GM13977 (cell line): Measurements from ENCODE around the gene PDLIM5.
"Not testable (repeated sequence)": the region's sequence is repeated elsewhere in the genome, so short reads cannot be mapped to it uniquely, and the experiment has no call there.

Source experiments
- DNase-seq: peaks from one replicate; pipeline ENCODE4 v3.0.0; 2012; ENCODE audit warnings: low spot score
- CTCF ChIP-seq: IDR thresholded peaks from 2 replicates; pipeline ENCODE4 v1.5.1; 2012; ENCODE audit warnings: mild to moderate bottlenecking, control low read depth; ENCODE audit not compliant: insufficient read depth; ENCODE audit errors: extremely low read depth, missing control alignments
- in situ Hi-C: fragments of 300-500 bp; cut with MboI; formaldehyde crosslinking; loops from one replicate; pipeline ENCODE4 v1.12.0; 2022; ENCODE audit warnings: low sequenced_read_pairs, low pct_unique_long_range_greater_than_20kb, mixed read lengths, inconsistent platforms; ENCODE audit not compliant: unreplicated experiment

The PDLIM5 gene

GRCh38 chr4:94451695-94452475 is at the start of gene PDLIM5:
PDLIM5 (plus strand) TSS chr4:94451942; CDS start chr4:94455289, 3,347 bp downstream.
- peak; percentile 18 for TF ChIP-seq CTCF
- DNase-seq: peak; percentile 96
- in situ Hi-C loops: no loop called here

GRCh38 chr4:94402439-94402838 is 49.3 kb upstream of the PDLIM5 start:
- in situ Hi-C loops: loop anchor here (10.0 kb wide), 1 partner anchor 192 kb away; no protein-coding TSS in a partner anchor
- DNase-seq: not testable (repeated sequence)

- no peak for TF ChIP-seq CTCF
- no peak for DNase-seq
- in situ Hi-C loops: loop anchor here (10.0 kb wide), 1 partner anchor 191 kb away; no protein-coding TSS in a partner anchor
Observed at GRCh38 chr4:94403751-94404150, 48.0 kb upstream of the PDLIM5 start.

GRCh38 chr4:94406668-94407437 is 44.9 kb upstream of the PDLIM5 start:
- peak; percentile 78 for TF ChIP-seq CTCF
- in situ Hi-C loops: loop anchor here (10.0 kb wide), 1 partner anchor 188 kb away; no protein-coding TSS in a partner anchor
- DNase-seq: peak; percentile 28

GRCh38 chr4:94407846-94408245 is 43.9 kb upstream of the PDLIM5 start:
- TF ChIP-seq CTCF: no peak
- in situ Hi-C loops: loop anchor here (10.0 kb wide), 1 partner anchor 187 kb away; no protein-coding TSS in a partner anchor

GRCh38 chr4:94408549-94409374 is 43.0 kb upstream of the PDLIM5 start:
- no peak for TF ChIP-seq CTCF
- DNase-seq: no peak
- in situ Hi-C loops: loop anchor here (10.0 kb wide), 1 partner anchor 186 kb away; no protein-coding TSS in a partner anchor

More at GRCh38 chr4:94407846-94408245, 43.9 kb upstream of the PDLIM5 start:
- DNase-seq: no peak
